ENCODE data around the gene METTL9. TPM values are rescaled to one million over a fixed set of nuclear protein-coding genes. Genes with fewer than 3 reads are reported as not detected.

The METTL9 gene
- total RNA-seq, 1 experiment from 2014 or later: 41.4 TPM

DNA sequence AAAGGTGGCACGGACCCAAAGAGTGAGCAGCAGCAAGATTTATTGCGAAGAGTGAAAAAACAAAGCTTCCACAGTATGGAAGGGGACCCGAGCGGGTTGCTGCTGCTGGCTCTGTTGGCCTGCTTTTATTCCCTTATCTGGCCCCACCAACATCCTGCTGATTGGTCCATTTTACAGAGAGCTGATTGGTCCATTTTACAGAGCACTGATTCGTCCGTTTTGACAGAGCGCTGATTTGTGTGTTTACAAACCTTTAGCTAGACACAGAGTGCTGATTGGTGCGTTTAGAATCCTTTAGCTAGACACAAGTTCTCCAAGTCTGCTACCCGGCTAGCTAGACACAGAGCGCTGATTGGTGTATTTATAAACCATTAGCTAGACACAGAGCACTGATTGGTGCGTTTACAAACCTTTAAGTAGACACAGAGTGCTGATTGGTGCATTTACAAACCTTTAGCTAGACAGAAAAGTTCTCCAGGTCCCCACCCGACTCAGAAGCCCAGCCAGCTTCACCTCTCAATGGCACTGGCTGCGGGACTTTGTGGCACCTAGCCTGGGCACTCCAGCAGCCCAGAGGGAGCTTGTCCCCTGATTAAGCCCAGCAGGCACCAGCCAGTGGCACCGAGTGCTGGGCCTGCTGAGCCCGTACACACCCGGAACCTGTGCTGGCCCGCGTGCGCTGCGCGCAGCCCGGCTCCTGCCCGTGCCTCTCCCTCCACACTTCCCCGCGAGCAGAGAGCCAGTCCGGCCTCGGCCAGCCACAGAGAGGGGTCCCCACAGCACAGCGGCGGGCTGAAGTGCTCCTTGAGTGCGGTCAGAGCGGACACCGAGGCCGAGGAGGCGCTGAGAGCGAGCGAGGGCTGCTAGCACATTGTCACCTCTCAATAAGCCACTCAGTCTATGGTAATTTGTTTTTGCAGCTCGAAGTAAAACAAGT, 37.9 kb downstream of the METTL9 start:
- no peak for ATAC-seq
- ChIA-PET CTCF (no interaction called here), RAD21 (ENCODE audit: low non-redundant PET in 1 of 2, low total read pairs in 2 of 2, uncharacterized antibody in 2 of 2, unreplicated experiment in 2 of 2) (no interaction called here), POLR2A (no interaction called here)
- no peaks in the 10 kb centered on the region for H4K20me1 ChIP-seq (ENCODE audit: insufficient read depth)
- TF ChIP-seq, protein P1, sequence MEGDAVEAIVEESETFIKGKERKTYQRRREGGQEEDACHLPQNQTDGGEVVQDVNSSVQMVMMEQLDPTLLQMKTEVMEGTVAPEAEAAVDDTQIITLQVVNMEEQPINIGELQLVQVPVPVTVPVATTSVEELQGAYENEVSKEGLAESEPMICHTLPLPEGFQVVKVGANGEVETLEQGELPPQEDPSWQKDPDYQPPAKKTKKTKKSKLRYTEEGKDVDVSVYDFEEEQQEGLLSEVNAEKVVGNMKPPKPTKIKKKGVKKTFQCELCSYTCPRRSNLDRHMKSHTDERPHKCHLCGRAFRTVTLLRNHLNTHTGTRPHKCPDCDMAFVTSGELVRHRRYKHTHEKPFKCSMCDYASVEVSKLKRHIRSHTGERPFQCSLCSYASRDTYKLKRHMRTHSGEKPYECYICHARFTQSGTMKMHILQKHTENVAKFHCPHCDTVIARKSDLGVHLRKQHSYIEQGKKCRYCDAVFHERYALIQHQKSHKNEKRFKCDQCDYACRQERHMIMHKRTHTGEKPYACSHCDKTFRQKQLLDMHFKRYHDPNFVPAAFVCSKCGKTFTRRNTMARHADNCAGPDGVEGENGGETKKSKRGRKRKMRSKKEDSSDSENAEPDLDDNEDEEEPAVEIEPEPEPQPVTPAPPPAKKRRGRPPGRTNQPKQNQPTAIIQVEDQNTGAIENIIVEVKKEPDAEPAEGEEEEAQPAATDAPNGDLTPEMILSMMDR (IDR thresholded peaks at IDR 0.05 in 2 of 3, conservative IDR thresholded peaks at IDR 0.05 in 1 of 3; ENCODE audit: borderline replicate concordance in 1 of 3, insufficient read depth in 1 of 3, low read depth in 2 of 3, low read length in 2 of 3): no peak
- TF ChIP-seq EZH2 (IDR thresholded peaks at IDR 0.05): no peak
- TF ChIP-seq, protein P2, sequence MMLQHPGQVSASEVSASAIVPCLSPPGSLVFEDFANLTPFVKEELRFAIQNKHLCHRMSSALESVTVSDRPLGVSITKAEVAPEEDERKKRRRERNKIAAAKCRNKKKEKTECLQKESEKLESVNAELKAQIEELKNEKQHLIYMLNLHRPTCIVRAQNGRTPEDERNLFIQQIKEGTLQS (IDR thresholded peaks at IDR 0.05): no peak
- no peak for TF ChIP-seq EGR1 (IDR thresholded peaks at IDR 0.05; ENCODE audit: low read depth)
- TF ChIP-seq POLR2AphosphoS5 (IDR thresholded peaks at IDR 0.05; ENCODE audit: low read depth, low read length): no peak
- TF ChIP-seq MAX (IDR thresholded peaks at IDR 0.05): no peak
- TF ChIP-seq, protein P3, sequence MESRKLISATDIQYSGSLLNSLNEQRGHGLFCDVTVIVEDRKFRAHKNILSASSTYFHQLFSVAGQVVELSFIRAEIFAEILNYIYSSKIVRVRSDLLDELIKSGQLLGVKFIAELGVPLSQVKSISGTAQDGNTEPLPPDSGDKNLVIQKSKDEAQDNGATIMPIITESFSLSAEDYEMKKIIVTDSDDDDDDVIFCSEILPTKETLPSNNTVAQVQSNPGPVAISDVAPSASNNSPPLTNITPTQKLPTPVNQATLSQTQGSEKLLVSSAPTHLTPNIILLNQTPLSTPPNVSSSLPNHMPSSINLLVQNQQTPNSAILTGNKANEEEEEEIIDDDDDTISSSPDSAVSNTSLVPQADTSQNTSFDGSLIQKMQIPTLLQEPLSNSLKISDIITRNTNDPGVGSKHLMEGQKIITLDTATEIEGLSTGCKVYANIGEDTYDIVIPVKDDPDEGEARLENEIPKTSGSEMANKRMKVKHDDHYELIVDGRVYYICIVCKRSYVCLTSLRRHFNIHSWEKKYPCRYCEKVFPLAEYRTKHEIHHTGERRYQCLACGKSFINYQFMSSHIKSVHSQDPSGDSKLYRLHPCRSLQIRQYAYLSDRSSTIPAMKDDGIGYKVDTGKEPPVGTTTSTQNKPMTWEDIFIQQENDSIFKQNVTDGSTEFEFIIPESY (IDR thresholded peaks at IDR 0.05; ENCODE audit: extremely low read depth, insufficient replicate concordance, low read length): no peak
- TF ChIP-seq REST (IDR thresholded peaks at IDR 0.05; ENCODE audit: low read depth): no peak
- TF ChIP-seq EZH2phosphoT487 (IDR thresholded peaks at IDR 0.05; ENCODE audit: borderline replicate concordance): no peak
- TF ChIP-seq SP1 (IDR thresholded peaks at IDR 0.05; ENCODE audit: low read depth): no peak
- no peak for TF ChIP-seq POLR2A (IDR thresholded peaks at IDR 0.05; ENCODE audit: borderline replicate concordance, extremely low read depth, insufficient read depth, insufficient read length)
- TF ChIP-seq YY1 (IDR thresholded peaks at IDR 0.05; ENCODE audit: extremely low read depth, insufficient replicate concordance, low read depth, low read length): no peak
- TF ChIP-seq CBX3 (IDR thresholded peaks at IDR 0.05; ENCODE audit: low read depth): no peak
- no peak for TF ChIP-seq SIN3A (IDR thresholded peaks at IDR 0.05; ENCODE audit: low read depth)
- no peak for TF ChIP-seq SRF (IDR thresholded peaks at IDR 0.05; ENCODE audit: low read depth)
- no peak for TF ChIP-seq JUND (IDR thresholded peaks at IDR 0.05)
- no peak for TF ChIP-seq ELF1 (IDR thresholded peaks at IDR 0.05; ENCODE audit: borderline replicate concordance, low read depth)
- H2AFZ ChIP-seq (ENCODE audit: low read depth, low read length, poor library complexity, severe bottlenecking): no peak overlapping the region
- no peaks in the 10 kb centered on the region for H3K9me2 ChIP-seq (ENCODE audit: insufficient read depth)
- no peaks in the 10 kb centered on the region for H3K36me3 ChIP-seq (ENCODE audit: control insufficient read depth in 1 of 2, insufficient read depth in 2 of 2, low read length in 2 of 2)
- no TSS peak for BruUV-seq (replicated peaks)
- H3K4me3 ChIP-seq (replicated peaks in 1 of 2; ENCODE audit: low read depth in 1 of 2, low read length in 2 of 2): no peak overlapping the region
- H3K4me2 ChIP-seq (ENCODE audit: low read length): no peak overlapping the region
- no peak overlapping the region for H3K27ac ChIP-seq (ENCODE audit: low read depth, low read length)
- no peaks in the 10 kb centered on the region for H3K79me2 ChIP-seq (ENCODE audit: insufficient read depth, low read length)
- H3K9me3 ChIP-seq (ENCODE audit: control insufficient read depth in 1 of 2, insufficient read depth in 1 of 2, low read depth in 1 of 2, low read length in 2 of 2): no peaks in the 10 kb centered on the region
- intact Hi-C loops (cut with micrococcal nuclease): no loop called here
- no peaks in the 10 kb centered on the region for H3K4me1 ChIP-seq (ENCODE audit: control insufficient read depth in 1 of 2, insufficient read depth in 2 of 2, low read length in 2 of 2)
- no peak for DNase-seq (ENCODE audit: low read depth, low spot score)
- no peaks in the 10 kb centered on the region for H3K27me3 ChIP-seq (ENCODE audit: insufficient read depth, low read length)
- no peak overlapping the region for H3K9ac ChIP-seq (ENCODE audit: low read length)
